NB4 (cell line): ENCODE results near the gene ZPLD1.

Experiments
- MYC ChIP-seq: IDR thresholded peaks from 2 replicates; pipeline ENCODE4 v1.6.1; 2011; ENCODE audit warnings: low read depth, low read length
- POLR2A ChIP-seq: IDR thresholded peaks from 2 replicates; pipeline ENCODE4 v1.6.1; 2011; ENCODE audit warnings: mild to moderate bottlenecking; ENCODE audit not compliant: insufficient read length; ENCODE audit errors: extremely low read depth
- TF ChIP-seq, protein P1 (sequence below): IDR thresholded peaks from one replicate; pipeline ENCODE4 v1.5.1; 2012; ENCODE audit warnings: low read depth, low read length
- TF ChIP-seq, protein P2 (sequence below): IDR thresholded peaks from 2 replicates; pipeline ENCODE4 v1.6.1; 2011; ENCODE audit warnings: low read depth, low read length

- TF ChIP-seq, protein P1, sequence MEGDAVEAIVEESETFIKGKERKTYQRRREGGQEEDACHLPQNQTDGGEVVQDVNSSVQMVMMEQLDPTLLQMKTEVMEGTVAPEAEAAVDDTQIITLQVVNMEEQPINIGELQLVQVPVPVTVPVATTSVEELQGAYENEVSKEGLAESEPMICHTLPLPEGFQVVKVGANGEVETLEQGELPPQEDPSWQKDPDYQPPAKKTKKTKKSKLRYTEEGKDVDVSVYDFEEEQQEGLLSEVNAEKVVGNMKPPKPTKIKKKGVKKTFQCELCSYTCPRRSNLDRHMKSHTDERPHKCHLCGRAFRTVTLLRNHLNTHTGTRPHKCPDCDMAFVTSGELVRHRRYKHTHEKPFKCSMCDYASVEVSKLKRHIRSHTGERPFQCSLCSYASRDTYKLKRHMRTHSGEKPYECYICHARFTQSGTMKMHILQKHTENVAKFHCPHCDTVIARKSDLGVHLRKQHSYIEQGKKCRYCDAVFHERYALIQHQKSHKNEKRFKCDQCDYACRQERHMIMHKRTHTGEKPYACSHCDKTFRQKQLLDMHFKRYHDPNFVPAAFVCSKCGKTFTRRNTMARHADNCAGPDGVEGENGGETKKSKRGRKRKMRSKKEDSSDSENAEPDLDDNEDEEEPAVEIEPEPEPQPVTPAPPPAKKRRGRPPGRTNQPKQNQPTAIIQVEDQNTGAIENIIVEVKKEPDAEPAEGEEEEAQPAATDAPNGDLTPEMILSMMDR = no peak
- TF ChIP-seq POLR2A (no peak), MYC (no peak)
- TF ChIP-seq, protein P2, sequence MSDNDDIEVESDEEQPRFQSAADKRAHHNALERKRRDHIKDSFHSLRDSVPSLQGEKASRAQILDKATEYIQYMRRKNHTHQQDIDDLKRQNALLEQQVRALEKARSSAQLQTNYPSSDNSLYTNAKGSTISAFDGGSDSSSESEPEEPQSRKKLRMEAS = no peak
These were observed 19.4 kb downstream of the ZPLD1 start for GRCh38 chr3:102454181-102454580.
